HG03442 (cell line): ENCODE measurements around the gene SPRR2G.
"Not testable (repeated sequence)": the region's sequence is repeated elsewhere in the genome, so short reads cannot be mapped to it uniquely, and the experiment has no call there.

Source experiments
- ATAC-seq: cut with Tn5 transposase; IDR thresholded peaks from one replicate; pipeline ENCODE4 v1.9.1; 2021; ENCODE audit warnings: mild to moderate bottlenecking, moderate library complexity; ENCODE audit not compliant: unreplicated experiment

SPRR2G gene

GRCh38 chr1:153115264-153115663, 35.4 kb downstream of the SPRR2G start:
- not testable (repeated sequence) for ATAC-seq

GRCh38 chr1:153113416-153113815, 37.3 kb downstream of the SPRR2G start, which contains the start of gene SPRR2F:
Gene SPRR2F (minus strand): TSS chr1:153113516. CDS start chr1:153112733, 783 bp downstream.
- ATAC-seq, result no peak

DNA sequence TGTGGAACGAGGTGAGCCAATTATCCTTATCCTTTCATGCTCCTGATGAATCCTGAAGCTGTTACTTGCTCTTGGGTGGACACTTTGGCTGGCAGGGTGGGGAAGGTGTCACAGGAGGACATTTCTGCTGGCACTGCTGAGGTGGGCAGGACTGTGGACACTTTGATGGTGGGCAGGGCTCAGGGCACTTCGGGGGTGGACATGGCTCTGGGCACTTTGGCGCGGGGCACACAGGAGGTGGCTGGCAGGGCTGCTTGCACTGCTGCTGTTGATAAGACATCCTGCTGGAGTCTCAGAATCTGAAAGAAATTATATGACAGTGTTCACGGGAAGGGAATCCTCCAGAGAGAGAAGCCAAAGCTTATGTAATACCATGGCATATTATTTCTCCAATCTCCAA, 38.2 kb downstream of the SPRR2G start:
- ATAC-seq, result not testable (repeated sequence)

DNA sequence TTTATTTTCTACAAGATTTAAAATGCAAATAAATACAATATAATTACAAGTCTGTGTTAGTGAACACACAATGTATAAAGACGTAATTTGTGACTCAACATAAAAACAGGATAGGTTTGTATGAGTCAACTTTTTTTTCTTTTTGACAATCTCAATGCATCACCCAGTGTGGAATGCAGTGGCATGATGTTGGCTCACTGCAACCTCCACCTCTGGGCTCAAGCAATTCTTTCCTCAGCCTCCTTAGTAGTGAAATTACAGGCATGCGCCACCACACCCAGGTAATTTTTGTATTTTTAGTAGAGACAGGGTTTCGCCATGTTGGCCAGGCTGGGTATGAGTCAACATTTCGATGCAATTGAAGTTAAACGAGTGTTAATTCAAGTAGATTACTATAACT, 50.4 kb downstream of the SPRR2G start:
- ATAC-seq, result no peak
